HEK293 (cell line): ENCODE data around the gene MBD5.

Source experiments
- CTCF ChIA-PET: fragments of 350-600 bp; formaldehyde crosslinking; extraction: SDS; loops from one replicate; lab custom pipeline; 2021; ENCODE audit warnings: antibody characterized with exemption; lab: Yijun Ruan, JAX
- POLR2A ChIA-PET: fragments of 300-600 bp; formaldehyde crosslinking; extraction: SDS; loops from one replicate; lab custom pipeline; 2020; ENCODE audit warnings: antibody characterized with exemption, inconsistent platforms; lab: Yijun Ruan, JAX
- H3K27ac ChIP-seq: fragments of 200-500 bp; sonication (Bioruptor generic); 2 replicates; pipeline ENCODE4 v1.5.1; 2014; ENCODE audit warnings: low read depth, low read length, control low read depth, inconsistent platforms; ENCODE audit errors: extremely low read depth
- H3K36me3 ChIP-seq, 2 experiments: fragments of 200-500 bp in 1 of 2; sonication (Bioruptor generic) in 1 of 2; 1 replicate in 1 of 2; 2 replicates in 1 of 2; pipeline ENCODE4 v1.5.1; 2014 to 2017; ENCODE audit warnings: inconsistent platforms in 2 of 2, low read length in 2 of 2; ENCODE audit not compliant: control insufficient read depth in 2 of 2, insufficient read depth in 1 of 2
- H3K4me1 ChIP-seq: fragments of 200-500 bp; sonication (Bioruptor generic); 2 replicates; pipeline ENCODE4 v1.5.1; 2014; ENCODE audit warnings: mild to moderate bottlenecking, low read length, inconsistent platforms; ENCODE audit not compliant: control insufficient read depth, insufficient read depth
- H3K4me3 ChIP-seq: 2 replicates; pipeline ENCODE4 v1.5.1; 2011; ENCODE audit warnings: low read depth, mild to moderate bottlenecking, control low read depth, low read length, moderate library complexity
- H3K9me3 ChIP-seq: fragments of 200-500 bp; sonication (Bioruptor generic); 2 replicates; pipeline ENCODE4 v1.5.1; 2014; ENCODE audit warnings: low read depth, low read length, inconsistent platforms; ENCODE audit not compliant: control insufficient read depth, insufficient read depth
- BCL11B ChIP-seq: fragments of 450-650 bp; formaldehyde crosslinking; IDR thresholded peaks from 2 replicates; pipeline ENCODE4 v1.5.1; 2016; ENCODE audit warnings: low read depth, missing biosample characterization, missing genetic modification characterization
- HOXC10 ChIP-seq: sonication (generic); formaldehyde crosslinking; IDR thresholded peaks from 2 replicates; pipeline ENCODE4 v1.8.1; 2023; ENCODE audit warnings: mild to moderate bottlenecking, missing genetic modification reagents
- HOXD13 ChIP-seq: sonication (generic); formaldehyde crosslinking; IDR thresholded peaks from 2 replicates; pipeline ENCODE4 v1.8.0; 2022; ENCODE audit warnings: missing genetic modification reagents, borderline replicate concordance
- RBAK ChIP-seq: fragments of 450-650 bp; formaldehyde crosslinking; IDR thresholded peaks from 2 replicates; pipeline ENCODE4 v1.5.1; 2016; ENCODE audit warnings: missing biosample characterization, missing genetic modification characterization
- SCRT2 ChIP-seq: fragments of 450-650 bp; formaldehyde crosslinking; IDR thresholded peaks from 2 replicates; pipeline ENCODE4 v1.5.1; 2016; ENCODE audit warnings: missing biosample characterization, missing genetic modification characterization
- SP7 ChIP-seq: fragments of 450-650 bp; formaldehyde crosslinking; IDR thresholded peaks from 2 replicates; pipeline ENCODE4 v1.5.1; 2016; ENCODE audit warnings: missing biosample characterization, missing genetic modification characterization
- TRIM28 ChIP-seq: IDR thresholded peaks from 2 replicates; pipeline ENCODE4 v1.6.1; 2011; ENCODE audit warnings: low read length, control low read depth, borderline replicate concordance
- ZBTB17 ChIP-seq: fragments of 450-650 bp; formaldehyde crosslinking; IDR thresholded peaks from 2 replicates; pipeline ENCODE4 v1.5.1; 2016; ENCODE audit warnings: missing biosample characterization, missing genetic modification characterization
- ZBTB8A ChIP-seq: fragments of 450-650 bp; formaldehyde crosslinking; IDR thresholded peaks from 2 replicates; pipeline ENCODE4 v1.5.1; 2016; ENCODE audit warnings: missing biosample characterization, missing genetic modification characterization
- ZNF169 ChIP-seq: fragments of 450-650 bp; formaldehyde crosslinking; IDR thresholded peaks from 2 replicates; pipeline ENCODE4 v1.5.1; 2016; ENCODE audit warnings: missing biosample characterization, missing genetic modification characterization
- ZNF223 ChIP-seq: fragments of 450-650 bp; formaldehyde crosslinking; IDR thresholded peaks from 2 replicates; pipeline ENCODE4 v1.5.1; 2016; ENCODE audit warnings: missing biosample characterization, missing genetic modification characterization
- ZNF292 ChIP-seq: fragments of 450-650 bp; formaldehyde crosslinking; IDR thresholded peaks from 2 replicates; pipeline ENCODE4 v1.5.1; 2016; ENCODE audit warnings: low read depth, missing biosample characterization, missing genetic modification characterization, borderline replicate concordance
- ZNF324 ChIP-seq: fragments of 450-650 bp; formaldehyde crosslinking; IDR thresholded peaks from 2 replicates; pipeline ENCODE4 v1.5.1; 2016; ENCODE audit warnings: missing biosample characterization, missing genetic modification characterization
- ZNF391 ChIP-seq: fragments of 450-650 bp; formaldehyde crosslinking; IDR thresholded peaks from 2 replicates; pipeline ENCODE4 v1.5.1; 2016; ENCODE audit warnings: low read depth, missing biosample characterization, missing genetic modification characterization, borderline replicate concordance
- ZNF48 ChIP-seq: fragments of 450-650 bp; formaldehyde crosslinking; IDR thresholded peaks from 2 replicates; pipeline ENCODE4 v1.5.1; 2016; ENCODE audit warnings: missing biosample characterization, missing genetic modification characterization
- ZNF514 ChIP-seq: fragments of 450-650 bp; formaldehyde crosslinking; IDR thresholded peaks from 2 replicates; pipeline ENCODE4 v1.5.1; 2016; ENCODE audit warnings: missing biosample characterization, missing genetic modification characterization
- ZNF530 ChIP-seq: fragments of 450-650 bp; formaldehyde crosslinking; IDR thresholded peaks from 2 replicates; pipeline ENCODE4 v1.5.1; 2016; ENCODE audit warnings: low read depth, missing biosample characterization, missing genetic modification characterization
- ZNF600 ChIP-seq: fragments of 450-650 bp; formaldehyde crosslinking; IDR thresholded peaks from 2 replicates; pipeline ENCODE4 v1.5.1; 2016; ENCODE audit warnings: missing biosample characterization, missing genetic modification characterization
- ZNF707 ChIP-seq: fragments of 450-650 bp; formaldehyde crosslinking; IDR thresholded peaks from 2 replicates; pipeline ENCODE4 v1.5.1; 2016; ENCODE audit warnings: missing biosample characterization, missing genetic modification characterization
- ZNF830 ChIP-seq: fragments of 450-650 bp; IDR thresholded peaks from 2 replicates; pipeline ENCODE4 v1.5.0; 2018; ENCODE audit warnings: missing biosample characterization, missing genetic modification characterization, low read depth, mild to moderate bottlenecking, moderate library complexity
- TF ChIP-seq, protein P1 (sequence below): fragments of 450-650 bp; formaldehyde crosslinking; IDR thresholded peaks from 2 replicates; pipeline ENCODE4 v1.5.1; 2017; ENCODE audit warnings: missing biosample characterization, missing genetic modification characterization
- TF ChIP-seq, protein P2 (sequence below): fragments of 450-650 bp; formaldehyde crosslinking; IDR thresholded peaks from 2 replicates; pipeline ENCODE4 v1.5.1; 2016; ENCODE audit warnings: missing biosample characterization, missing genetic modification characterization
- TF ChIP-seq, protein P3 (sequence below): fragments of 450-650 bp; formaldehyde crosslinking; IDR thresholded peaks from 2 replicates; pipeline ENCODE4 v1.5.1; 2017; ENCODE audit warnings: missing biosample characterization, missing genetic modification characterization

The MBD5 gene

DNA sequence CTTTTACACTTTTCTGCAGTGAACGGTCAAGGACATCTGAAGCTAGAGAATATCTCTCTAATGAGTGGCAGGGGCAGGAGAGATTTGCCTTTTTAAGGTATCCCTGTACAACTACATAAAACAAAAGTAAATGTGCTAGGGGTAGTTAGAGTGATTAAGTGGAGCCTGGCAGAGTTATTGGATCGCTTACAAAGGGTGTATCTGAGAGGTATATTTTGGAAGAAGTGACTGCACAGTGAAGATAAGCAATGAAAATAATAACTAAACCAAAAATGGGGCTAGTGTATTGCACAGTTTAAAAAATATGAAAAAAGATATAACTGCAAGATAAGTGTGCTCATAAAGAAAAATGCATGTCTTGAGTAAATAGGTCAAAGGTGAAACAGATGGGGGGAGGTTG lies 430.2 kb downstream of the MBD5 start:
- CTCF ChIA-PET, result interaction anchor here (1.4 kb wide), 1 partner anchor 58 kb away, joined by 4 read pairs; no protein-coding TSS in a partner anchor
- H3K4me3 ChIP-seq, result no peak overlapping the region
- no peaks in the 10 kb centered on the region for H3K4me1 ChIP-seq
- no peaks in the 10 kb centered on the region for H3K36me3 ChIP-seq
- no peak overlapping the region for H3K27ac ChIP-seq
- POLR2A ChIA-PET, result no interaction called here
- TF ChIP-seq ZBTB17 (tag by site-specific recombination), result no peak
- TF ChIP-seq ZNF707, result no peak
- no peak for TF ChIP-seq ZNF223
- no peak for TF ChIP-seq ZNF292 (tag by site-specific recombination)
- TF ChIP-seq SCRT2, result no peak
- no peak for TF ChIP-seq HOXC10
- no peak for TF ChIP-seq ZBTB8A (tag by site-specific recombination)
- TF ChIP-seq HOXD13 (CRISPR knock-in tag), result no peak
- TF ChIP-seq BCL11B (tag by site-specific recombination), result no peak
- no peak for TF ChIP-seq ZNF169 (tag by site-specific recombination)
- TF ChIP-seq, protein P1, sequence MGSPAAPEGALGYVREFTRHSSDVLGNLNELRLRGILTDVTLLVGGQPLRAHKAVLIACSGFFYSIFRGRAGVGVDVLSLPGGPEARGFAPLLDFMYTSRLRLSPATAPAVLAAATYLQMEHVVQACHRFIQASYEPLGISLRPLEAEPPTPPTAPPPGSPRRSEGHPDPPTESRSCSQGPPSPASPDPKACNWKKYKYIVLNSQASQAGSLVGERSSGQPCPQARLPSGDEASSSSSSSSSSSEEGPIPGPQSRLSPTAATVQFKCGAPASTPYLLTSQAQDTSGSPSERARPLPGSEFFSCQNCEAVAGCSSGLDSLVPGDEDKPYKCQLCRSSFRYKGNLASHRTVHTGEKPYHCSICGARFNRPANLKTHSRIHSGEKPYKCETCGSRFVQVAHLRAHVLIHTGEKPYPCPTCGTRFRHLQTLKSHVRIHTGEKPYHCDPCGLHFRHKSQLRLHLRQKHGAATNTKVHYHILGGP (tag by site-specific recombination), result no peak
- TF ChIP-seq SP7, result no peak
- TF ChIP-seq ZNF530, result no peak
- no peaks in the 10 kb centered on the region for H3K9me3 ChIP-seq

DNA sequence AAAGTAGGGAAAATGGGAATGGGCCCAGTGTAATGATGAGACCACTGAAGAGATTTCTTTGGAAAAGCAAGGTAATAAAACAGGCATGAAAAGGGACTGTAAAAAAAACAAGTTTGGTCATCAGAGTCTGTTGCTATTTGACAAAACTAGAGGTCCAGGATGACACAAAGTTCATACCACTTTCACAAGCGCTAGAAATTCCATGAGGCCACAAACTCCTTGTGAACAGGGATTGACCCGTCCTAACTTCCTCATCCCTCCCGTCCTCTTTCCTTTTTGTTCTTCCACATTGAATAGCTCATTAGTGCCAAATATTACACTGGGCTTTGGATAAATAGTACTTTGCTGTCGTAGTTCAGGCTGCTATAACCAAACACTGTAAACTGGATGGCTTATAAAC lies 434.9 kb downstream of the MBD5 start:
- H3K4me3 ChIP-seq, result no peak overlapping the region
- H3K36me3 ChIP-seq, result no peaks in the 10 kb centered on the region
- CTCF ChIA-PET, result interaction anchor here (0.6 kb wide), 1 partner anchor 908 kb away, joined by 3 read pairs; no protein-coding TSS in a partner anchor
- no peak for TF ChIP-seq TRIM28
- no peak for TF ChIP-seq ZNF600
- no peak for TF ChIP-seq RBAK (tag by site-specific recombination)
- TF ChIP-seq, protein P2, sequence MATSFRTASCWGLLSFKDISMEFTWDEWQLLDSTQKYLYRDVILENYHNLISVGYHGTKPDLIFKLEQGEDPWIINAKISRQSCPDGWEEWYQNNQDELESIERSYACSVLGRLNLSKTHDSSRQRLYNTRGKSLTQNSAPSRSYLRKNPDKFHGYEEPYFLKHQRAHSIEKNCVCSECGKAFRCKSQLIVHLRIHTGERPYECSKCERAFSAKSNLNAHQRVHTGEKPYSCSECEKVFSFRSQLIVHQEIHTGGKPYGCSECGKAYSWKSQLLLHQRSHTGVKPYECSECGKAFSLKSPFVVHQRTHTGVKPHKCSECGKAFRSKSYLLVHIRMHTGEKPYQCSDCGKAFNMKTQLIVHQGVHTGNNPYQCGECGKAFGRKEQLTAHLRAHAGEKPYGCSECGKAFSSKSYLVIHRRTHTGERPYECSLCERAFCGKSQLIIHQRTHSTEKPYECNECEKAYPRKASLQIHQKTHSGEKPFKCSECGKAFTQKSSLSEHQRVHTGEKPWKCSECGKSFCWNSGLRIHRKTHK, result no peak
- no peak for TF ChIP-seq ZNF514 (tag by site-specific recombination)
- TF ChIP-seq ZNF48 (tag by site-specific recombination), result no peak
- TF ChIP-seq, protein P3, sequence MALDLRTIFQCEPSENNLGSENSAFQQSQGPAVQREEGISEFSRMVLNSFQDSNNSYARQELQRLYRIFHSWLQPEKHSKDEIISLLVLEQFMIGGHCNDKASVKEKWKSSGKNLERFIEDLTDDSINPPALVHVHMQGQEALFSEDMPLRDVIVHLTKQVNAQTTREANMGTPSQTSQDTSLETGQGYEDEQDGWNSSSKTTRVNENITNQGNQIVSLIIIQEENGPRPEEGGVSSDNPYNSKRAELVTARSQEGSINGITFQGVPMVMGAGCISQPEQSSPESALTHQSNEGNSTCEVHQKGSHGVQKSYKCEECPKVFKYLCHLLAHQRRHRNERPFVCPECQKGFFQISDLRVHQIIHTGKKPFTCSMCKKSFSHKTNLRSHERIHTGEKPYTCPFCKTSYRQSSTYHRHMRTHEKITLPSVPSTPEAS (tag by site-specific recombination), result no peak
- no peak for TF ChIP-seq ZNF830
- no peak for TF ChIP-seq ZNF324 (tag by site-specific recombination)
- TF ChIP-seq ZNF391 (tag by site-specific recombination), result no peak
- POLR2A ChIA-PET, result no interaction called here
- no peaks in the 10 kb centered on the region for H3K9me3 ChIP-seq
- H3K27ac ChIP-seq, result no peak overlapping the region
- H3K4me1 ChIP-seq, result peaks cover 4% of the 10 kb centered on the region; the same call in 1 of the 2 replicates
